ENCODE data around the gene KLHL12. TPM values are rescaled to one million over a fixed set of nuclear protein-coding genes. Genes with fewer than 3 reads are reported as not detected.
"Not testable (repeated sequence)": the region's sequence is repeated elsewhere in the genome, so short reads cannot be mapped to it uniquely, and the experiment has no call there.

The KLHL12 gene
- total and polyA plus RNA-seq, 10 of the 15 experiments (the other 5 are each of a cell fraction or from before 2014, with no cell fraction given): 16.0 to 53.8 (median 30.3) TPM

DNA sequence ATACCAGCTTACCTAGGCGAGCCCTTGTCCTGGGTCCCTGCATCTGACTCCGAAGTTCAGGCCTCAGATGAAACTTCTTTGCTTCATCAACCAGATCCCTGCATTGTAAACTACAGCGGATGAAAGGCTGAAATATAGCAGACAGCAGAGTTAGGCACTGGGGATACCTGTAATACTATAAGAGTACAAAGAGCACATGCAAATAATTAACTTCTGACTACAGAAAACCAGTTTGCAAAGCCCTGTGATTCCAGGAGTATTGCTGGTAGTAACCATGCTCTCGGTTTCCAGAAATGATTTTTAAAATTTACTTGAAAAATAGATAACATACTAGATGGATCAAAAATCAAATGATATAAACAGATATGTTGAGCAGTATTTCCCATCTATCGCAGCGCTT lies 18.0 kb downstream of the KLHL12 start (continued):
- TF ChIP-seq MYB (IDR thresholded peaks at IDR 0.05; ENCODE audit: borderline replicate concordance, low read depth, low read length) (no peak), SUPT20H (IDR thresholded peaks at IDR 0.05; ENCODE audit: borderline replicate concordance, control insufficient read depth, low read depth, low read length) (no peak), CHD4 (IDR thresholded peaks at IDR 0.05) (no peak), MYC (IDR thresholded peaks at IDR 0.05; ENCODE audit: insufficient read depth, insufficient read length, insufficient replicate concordance, low read length, severe bottlenecking) (no peak), POU2F2 (IDR thresholded peaks at IDR 0.05; ENCODE audit: borderline replicate concordance, low read depth, low read length) (no peak), SUZ12 (IDR thresholded peaks at IDR 0.05; ENCODE audit: unreplicated experiment) (no peak), CBX3 (IDR thresholded peaks at IDR 0.05; ENCODE audit: borderline replicate concordance, low read depth) (no peak)

DNA sequence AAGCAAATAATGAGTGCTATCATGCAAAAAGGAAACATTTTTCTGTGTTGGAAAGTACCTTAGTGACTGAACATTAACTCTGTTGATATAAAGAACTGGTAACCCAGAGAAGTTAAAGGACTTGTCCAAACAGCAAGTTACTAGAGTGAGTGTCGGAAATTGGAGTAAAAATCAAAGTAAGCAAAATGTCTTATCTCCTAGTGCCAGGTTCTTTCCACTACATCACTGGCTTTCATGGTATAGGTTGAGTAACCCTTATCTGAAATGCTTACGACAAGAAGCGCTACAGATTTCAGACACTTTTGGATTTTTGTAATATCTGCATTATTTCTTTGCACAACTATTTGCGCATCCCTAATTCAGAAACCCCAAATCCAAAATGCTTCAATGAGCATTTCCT lies 21.7 kb downstream of the KLHL12 start:
- no peaks in the 10 kb centered on the region for H3K4me1 ChIP-seq (ENCODE audit: control insufficient read depth, insufficient read depth, low read length)
- WGBS (ENCODE audit: insufficient coverage, insufficient replicate concordance, low lambda C conversion rate, missing lambda C conversion rate): 100% methylated on average over 4 of the region's 4 CpGs
- intact Hi-C loops (cut with micrococcal nuclease; ENCODE audit: unreplicated experiment) (no loop called here), in situ Hi-C loops (cut with MboI) (no loop called here)
- no peak overlapping the region for H3K27ac ChIP-seq (ENCODE audit: control insufficient read depth, insufficient read depth)
- FAIRE-seq: no peak
- H3K4me2 ChIP-seq (ENCODE audit: control insufficient read depth, insufficient read depth): no peak overlapping the region
- H3K9ac ChIP-seq (ENCODE audit: control insufficient read depth, insufficient read depth, low read length): no peak overlapping the region
- no peaks in the 10 kb centered on the region for H3K79me2 ChIP-seq (ENCODE audit: control insufficient read depth, insufficient read depth, low read length)
- RAD21 ChIA-PET (ENCODE audit: unreplicated experiment): no interaction called here
- H3K4me3 ChIP-seq: no peak overlapping the region
- peaks cover 0 to 13% of the 10 kb centered on the region in 2 experiments; a peak in 3 of 4 replicates for H3K36me3 ChIP-seq (ENCODE audit: control insufficient read depth in 2 of 2, insufficient read depth in 2 of 2, low read length in 1 of 2)
- no peak for DNase-seq (ENCODE audit: low read depth, low spot score)
- CTCF ChIA-PET: no interaction called here
- ATAC-seq: no peak
- no peak for TF ChIP-seq TCF12 (IDR thresholded peaks at IDR 0.05; ENCODE audit: low read depth, low read length)
- TF ChIP-seq NR2C2 (IDR thresholded peaks at IDR 0.05; ENCODE audit: borderline replicate concordance, control insufficient read depth, insufficient read length, low read depth): no peak
- no peak for TF ChIP-seq CREB1 (IDR thresholded peaks at IDR 0.05; ENCODE audit: low read depth)
- TF ChIP-seq RCOR1 (conservative IDR thresholded peaks at IDR 0.05; ENCODE audit: low read depth, low read length): no peak
- no peak for TF ChIP-seq MYC (IDR thresholded peaks at IDR 0.05; ENCODE audit: insufficient read depth, insufficient read length, insufficient replicate concordance, low read length, severe bottlenecking)
- no peaks in the 10 kb centered on the region for H4K20me1 ChIP-seq (ENCODE audit: control insufficient read depth, insufficient read depth)
- BruUV-seq (replicated peaks): no TSS peak
- POLR2A ChIA-PET: no interaction called here
- SMC1A ChIA-PET (ENCODE audit: uncharacterized antibody, unreplicated experiment): no interaction called here
- H3K9me3 ChIP-seq (replicated peaks; ENCODE audit: control insufficient read depth, insufficient read depth, low read length): no peaks in the 10 kb centered on the region
- H3K27me3 ChIP-seq (replicated peaks in 1 of 2; ENCODE audit: control insufficient read depth in 2 of 2, insufficient read depth in 2 of 2, low read length in 1 of 2): no peaks in the 10 kb centered on the region
- no peak overlapping the region for H2AFZ ChIP-seq (ENCODE audit: control insufficient read depth, low read depth, low read length)

DNA sequence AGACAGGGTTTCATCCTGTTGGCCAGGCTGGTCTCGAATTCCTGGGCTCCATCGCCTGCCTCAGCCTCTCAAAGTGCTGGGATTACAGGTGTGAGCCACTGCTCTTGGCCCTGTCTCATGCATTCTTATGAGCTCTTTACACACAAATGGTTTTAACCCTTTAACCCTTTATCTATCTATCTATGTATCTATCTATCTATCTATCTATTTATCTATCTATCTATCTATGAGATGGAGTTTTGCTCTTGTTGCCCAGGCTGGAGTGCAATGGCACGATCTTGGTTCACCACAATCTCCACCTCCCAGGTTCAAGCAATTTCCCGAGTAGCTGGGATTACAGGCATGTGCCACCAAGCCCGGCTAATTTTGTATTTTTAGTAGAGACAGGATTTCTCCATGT lies 23.2 kb downstream of the KLHL12 start:
- H3K4me3 ChIP-seq; H3K9me3 ChIP-seq (replicated peaks; ENCODE audit: control insufficient read depth, insufficient read depth, low read length); H3K4me1 ChIP-seq (ENCODE audit: control insufficient read depth, insufficient read depth, low read length); H4K20me1 ChIP-seq (ENCODE audit: control insufficient read depth, insufficient read depth); H3K4me2 ChIP-seq (ENCODE audit: control insufficient read depth, insufficient read depth); BruUV-seq (replicated peaks); FAIRE-seq; RAD21 ChIA-PET (ENCODE audit: unreplicated experiment); ATAC-seq; intact Hi-C loops (cut with micrococcal nuclease; ENCODE audit: unreplicated experiment); CTCF ChIA-PET; DNase-seq (ENCODE audit: low read depth, low spot score); H3K27ac ChIP-seq (ENCODE audit: control insufficient read depth, insufficient read depth); H3K79me2 ChIP-seq (ENCODE audit: control insufficient read depth, insufficient read depth, low read length); POLR2A ChIA-PET; H3K27me3 ChIP-seq (replicated peaks in 1 of 2; ENCODE audit: control insufficient read depth in 2 of 2, insufficient read depth in 2 of 2, low read length in 1 of 2); SMC1A ChIA-PET (ENCODE audit: uncharacterized antibody, unreplicated experiment); H2AFZ ChIP-seq (ENCODE audit: control insufficient read depth, low read depth, low read length); in situ Hi-C loops (cut with MboI); H3K9ac ChIP-seq (ENCODE audit: control insufficient read depth, insufficient read depth, low read length): not testable (repeated sequence)
- peaks cover 0 to 19% of the 10 kb centered on the region in 2 experiments; a peak in 2 of 4 replicates for H3K36me3 ChIP-seq (ENCODE audit: control insufficient read depth in 2 of 2, insufficient read depth in 2 of 2, low read length in 1 of 2)
- 97% methylated on average over 5 of the region's 5 CpGs for WGBS (ENCODE audit: insufficient coverage, insufficient replicate concordance, low lambda C conversion rate, missing lambda C conversion rate)
